WTC11 (cell line): ENCODE results near the gene N4BP2L1. TPM values are rescaled to one million over a fixed set of nuclear protein-coding genes. Genes with fewer than 3 reads are reported as not detected.

ENCODE experiments used
- ATAC-seq: fragments of 200-7000 bp; cut with Tn5 transposase; 2 replicates; pipeline ENCODE4 v1.10.0; 2021; ENCODE audit warnings: mild to moderate bottlenecking, moderate library complexity
- CTCF ChIA-PET: fragments of 300-600 bp; sonication (Branson Sonifier 250); formaldehyde crosslinking; loops from one replicate; lab custom pipeline; 2021; ENCODE audit warnings: antibody characterized with exemption; lab: Charles Lee
- POLR2A ChIA-PET: fragments of 350-600 bp; sonication (Branson Sonifier 250); formaldehyde crosslinking; loops from one replicate; lab custom pipeline; 2021; ENCODE audit warnings: antibody characterized with exemption; lab: Charles Lee
- DNase-seq: peaks from one replicate; pipeline ENCODE4 v3.0.0; 2021; ENCODE audit warnings: low spot score
- H3K27ac Mint-ChIP-seq: 2 replicates; pipeline ENCODE4 v1.8.0; 2021; ENCODE audit warnings: mixed read lengths
- H3K27me3 Mint-ChIP-seq: 2 replicates; pipeline ENCODE4 v1.8.0; 2021; ENCODE audit warnings: low read depth, mild to moderate bottlenecking, moderate library complexity, mixed read lengths
- H3K36me3 Mint-ChIP-seq: 2 replicates; pipeline ENCODE4 v1.8.0; 2021; ENCODE audit warnings: mixed read lengths
- H3K4me1 Mint-ChIP-seq: 2 replicates; pipeline ENCODE4 v1.8.0; 2022; ENCODE audit warnings: mixed read lengths
- H3K4me3 Mint-ChIP-seq: 2 replicates; pipeline ENCODE4 v1.8.0; 2021; ENCODE audit warnings: mild to moderate bottlenecking, moderate library complexity, mixed read lengths
- H3K9me3 Mint-ChIP-seq: 2 replicates; pipeline ENCODE4 v1.8.0; 2021; ENCODE audit warnings: mixed read lengths
- E2F4 ChIP-seq: sonication (generic); formaldehyde crosslinking; IDR thresholded peaks from 2 replicates; pipeline ENCODE4 v1.8.1; 2022; ENCODE audit warnings: low read depth, mild to moderate bottlenecking, moderate library complexity, missing genetic modification reagents, borderline replicate concordance
- E2F5 ChIP-seq: sonication (generic); formaldehyde crosslinking; IDR thresholded peaks from 2 replicates; pipeline ENCODE4 v1.8.1; 2022; ENCODE audit warnings: mild to moderate bottlenecking, moderate library complexity, missing genetic modification reagents
- EMX1 ChIP-seq: fragments of 250-450 bp; sonication (Bioruptor Pico); IDR thresholded peaks from 2 replicates; pipeline ENCODE4 v1.8.0; 2021; ENCODE audit warnings: mild to moderate bottlenecking
- ERG ChIP-seq: fragments of 250-450 bp; sonication (Bioruptor Pico); IDR thresholded peaks from 2 replicates; pipeline ENCODE4 v1.8.0; 2021; ENCODE audit warnings: mild to moderate bottlenecking
- GTF2I ChIP-seq: fragments of 250-450 bp; sonication (Bioruptor Pico); conservative IDR thresholded peaks from 2 replicates; pipeline ENCODE4 v1.4.0; 2021; ENCODE audit warnings: mild to moderate bottlenecking
- HMGA2 ChIP-seq: fragments of 250-450 bp; sonication (Bioruptor Pico); IDR thresholded peaks from 2 replicates; pipeline ENCODE4 v1.4.0; 2021; ENCODE audit warnings: mild to moderate bottlenecking, moderate library complexity
- KAT7 ChIP-seq: sonication (generic); formaldehyde crosslinking; IDR thresholded peaks from 2 replicates; pipeline ENCODE4 v1.8.1; 2023; ENCODE audit warnings: missing genetic modification reagents, mild to moderate bottlenecking, borderline replicate concordance
- NFYB ChIP-seq: sonication (generic); formaldehyde crosslinking; conservative IDR thresholded peaks from 2 replicates; pipeline ENCODE4 v1.8.0; 2022; ENCODE audit warnings: low read depth, missing genetic modification reagents
- NR2C2 ChIP-seq: sonication (generic); formaldehyde crosslinking; IDR thresholded peaks from 2 replicates; pipeline ENCODE4 v1.8.0; 2022; ENCODE audit warnings: mild to moderate bottlenecking, missing genetic modification reagents
- TEAD4 ChIP-seq: sonication (generic); formaldehyde crosslinking; IDR thresholded peaks from 2 replicates; pipeline ENCODE4 v1.8.0; 2022; ENCODE audit warnings: mild to moderate bottlenecking, missing genetic modification reagents
- ZNF138 ChIP-seq: sonication (generic); formaldehyde crosslinking; conservative IDR thresholded peaks from 2 replicates; pipeline ENCODE4 v1.8.1; 2022; ENCODE audit warnings: mild to moderate bottlenecking, moderate library complexity, missing genetic modification reagents
- ZNF423 ChIP-seq: fragments of 250-450 bp; sonication (Bioruptor Pico); IDR thresholded peaks from 2 replicates; pipeline ENCODE4 v2.1.2; 2022; ENCODE audit warnings: mild to moderate bottlenecking, moderate library complexity
- ZNF425 ChIP-seq: fragments of 250-450 bp; sonication (Bioruptor Pico); conservative IDR thresholded peaks from 2 replicates; pipeline ENCODE4 v1.9.0; 2021; ENCODE audit warnings: mild to moderate bottlenecking
- total RNA-seq: library from RNA; stranded (reverse); gene quantifications from 3 replicates; pipeline ENCODE4 v1.2.3, GENCODE V29; 2021
- TF ChIP-seq, protein P1 (sequence below): sonication (generic); formaldehyde crosslinking; IDR thresholded peaks from 2 replicates; pipeline ENCODE4 v1.8.1; 2023; ENCODE audit warnings: mild to moderate bottlenecking, missing genetic modification reagents
- TF ChIP-seq, protein P2 (sequence below): fragments of 250-450 bp; sonication (Bioruptor Pico); IDR thresholded peaks from 2 replicates; pipeline ENCODE4 v2.1.2; 2022; ENCODE audit warnings: mild to moderate bottlenecking, moderate library complexity
- TF ChIP-seq, protein P3 (sequence below): sonication (generic); formaldehyde crosslinking; IDR thresholded peaks from 2 replicates; pipeline ENCODE4 v1.8.0; 2023; ENCODE audit warnings: missing genetic modification reagents, mild to moderate bottlenecking, borderline replicate concordance
- TF ChIP-seq, protein P4 (sequence below): fragments of 200-600 bp; IDR thresholded peaks from 2 replicates; pipeline ENCODE4 v1.8.0; 2022; ENCODE audit warnings: antibody characterized with exemption
- TF ChIP-seq, protein P5 (sequence below): sonication (generic); formaldehyde crosslinking; IDR thresholded peaks from 2 replicates; pipeline ENCODE4 v1.8.1; 2022; ENCODE audit warnings: low read depth, missing genetic modification reagents, borderline replicate concordance

Gene N4BP2L1
- total RNA-seq, 1 experiment from 2014 or later: 3.8 TPM

- H3K9me3 Mint-ChIP-seq: no peaks in the 10 kb centered on the region
- H3K27ac Mint-ChIP-seq: no peak overlapping the region
- no peak for ATAC-seq
- ChIA-PET CTCF (interaction anchor here (1.3 kb wide), 1 partner anchor 110 kb away, joined by 3 read pairs; no protein-coding TSS in a partner anchor), POLR2A (no interaction called here)
- H3K4me1 Mint-ChIP-seq: no peaks in the 10 kb centered on the region
- H3K4me3 Mint-ChIP-seq: no peak overlapping the region
- no peaks in the 10 kb centered on the region for H3K27me3 Mint-ChIP-seq
- DNase-seq: no peak
- no peaks in the 10 kb centered on the region for H3K36me3 Mint-ChIP-seq
- TF ChIP-seq NFYB (CRISPR knock-in tag) (no peak), ZNF423 (CRISPR knock-in tag) (no peak), GTF2I (CRISPR knock-in tag) (no peak), HMGA2 (CRISPR knock-in tag) (no peak), ERG (CRISPR knock-in tag) (no peak), EMX1 (no peak), E2F4 (no peak), NR2C2 (CRISPR knock-in tag) (no peak), KAT7 (CRISPR knock-in tag) (no peak), ZNF138 (CRISPR knock-in tag) (no peak), TEAD4 (CRISPR knock-in tag) (no peak), ZNF425 (CRISPR knock-in tag) (no peak), E2F5 (CRISPR knock-in tag) (no peak)
- TF ChIP-seq, protein P1, sequence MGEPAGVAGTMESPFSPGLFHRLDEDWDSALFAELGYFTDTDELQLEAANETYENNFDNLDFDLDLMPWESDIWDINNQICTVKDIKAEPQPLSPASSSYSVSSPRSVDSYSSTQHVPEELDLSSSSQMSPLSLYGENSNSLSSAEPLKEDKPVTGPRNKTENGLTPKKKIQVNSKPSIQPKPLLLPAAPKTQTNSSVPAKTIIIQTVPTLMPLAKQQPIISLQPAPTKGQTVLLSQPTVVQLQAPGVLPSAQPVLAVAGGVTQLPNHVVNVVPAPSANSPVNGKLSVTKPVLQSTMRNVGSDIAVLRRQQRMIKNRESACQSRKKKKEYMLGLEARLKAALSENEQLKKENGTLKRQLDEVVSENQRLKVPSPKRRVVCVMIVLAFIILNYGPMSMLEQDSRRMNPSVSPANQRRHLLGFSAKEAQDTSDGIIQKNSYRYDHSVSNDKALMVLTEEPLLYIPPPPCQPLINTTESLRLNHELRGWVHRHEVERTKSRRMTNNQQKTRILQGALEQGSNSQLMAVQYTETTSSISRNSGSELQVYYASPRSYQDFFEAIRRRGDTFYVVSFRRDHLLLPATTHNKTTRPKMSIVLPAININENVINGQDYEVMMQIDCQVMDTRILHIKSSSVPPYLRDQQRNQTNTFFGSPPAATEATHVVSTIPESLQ (CRISPR knock-in tag): no peak
- TF ChIP-seq, protein P2, sequence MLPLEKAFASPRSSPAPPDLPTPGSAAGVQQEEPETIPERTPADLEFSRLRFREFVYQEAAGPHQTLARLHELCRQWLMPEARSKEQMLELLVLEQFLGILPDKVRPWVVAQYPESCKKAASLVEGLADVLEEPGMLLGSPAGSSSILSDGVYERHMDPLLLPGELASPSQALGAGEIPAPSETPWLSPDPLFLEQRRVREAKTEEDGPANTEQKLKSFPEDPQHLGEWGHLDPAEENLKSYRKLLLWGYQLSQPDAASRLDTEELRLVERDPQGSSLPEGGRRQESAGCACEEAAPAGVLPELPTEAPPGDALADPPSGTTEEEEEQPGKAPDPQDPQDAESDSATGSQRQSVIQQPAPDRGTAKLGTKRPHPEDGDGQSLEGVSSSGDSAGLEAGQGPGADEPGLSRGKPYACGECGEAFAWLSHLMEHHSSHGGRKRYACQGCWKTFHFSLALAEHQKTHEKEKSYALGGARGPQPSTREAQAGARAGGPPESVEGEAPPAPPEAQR (CRISPR knock-in tag): no peak
- TF ChIP-seq, protein P3, sequence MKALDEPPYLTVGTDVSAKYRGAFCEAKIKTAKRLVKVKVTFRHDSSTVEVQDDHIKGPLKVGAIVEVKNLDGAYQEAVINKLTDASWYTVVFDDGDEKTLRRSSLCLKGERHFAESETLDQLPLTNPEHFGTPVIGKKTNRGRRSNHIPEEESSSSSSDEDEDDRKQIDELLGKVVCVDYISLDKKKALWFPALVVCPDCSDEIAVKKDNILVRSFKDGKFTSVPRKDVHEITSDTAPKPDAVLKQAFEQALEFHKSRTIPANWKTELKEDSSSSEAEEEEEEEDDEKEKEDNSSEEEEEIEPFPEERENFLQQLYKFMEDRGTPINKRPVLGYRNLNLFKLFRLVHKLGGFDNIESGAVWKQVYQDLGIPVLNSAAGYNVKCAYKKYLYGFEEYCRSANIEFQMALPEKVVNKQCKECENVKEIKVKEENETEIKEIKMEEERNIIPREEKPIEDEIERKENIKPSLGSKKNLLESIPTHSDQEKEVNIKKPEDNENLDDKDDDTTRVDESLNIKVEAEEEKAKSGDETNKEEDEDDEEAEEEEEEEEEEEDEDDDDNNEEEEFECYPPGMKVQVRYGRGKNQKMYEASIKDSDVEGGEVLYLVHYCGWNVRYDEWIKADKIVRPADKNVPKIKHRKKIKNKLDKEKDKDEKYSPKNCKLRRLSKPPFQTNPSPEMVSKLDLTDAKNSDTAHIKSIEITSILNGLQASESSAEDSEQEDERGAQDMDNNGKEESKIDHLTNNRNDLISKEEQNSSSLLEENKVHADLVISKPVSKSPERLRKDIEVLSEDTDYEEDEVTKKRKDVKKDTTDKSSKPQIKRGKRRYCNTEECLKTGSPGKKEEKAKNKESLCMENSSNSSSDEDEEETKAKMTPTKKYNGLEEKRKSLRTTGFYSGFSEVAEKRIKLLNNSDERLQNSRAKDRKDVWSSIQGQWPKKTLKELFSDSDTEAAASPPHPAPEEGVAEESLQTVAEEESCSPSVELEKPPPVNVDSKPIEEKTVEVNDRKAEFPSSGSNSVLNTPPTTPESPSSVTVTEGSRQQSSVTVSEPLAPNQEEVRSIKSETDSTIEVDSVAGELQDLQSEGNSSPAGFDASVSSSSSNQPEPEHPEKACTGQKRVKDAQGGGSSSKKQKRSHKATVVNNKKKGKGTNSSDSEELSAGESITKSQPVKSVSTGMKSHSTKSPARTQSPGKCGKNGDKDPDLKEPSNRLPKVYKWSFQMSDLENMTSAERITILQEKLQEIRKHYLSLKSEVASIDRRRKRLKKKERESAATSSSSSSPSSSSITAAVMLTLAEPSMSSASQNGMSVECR (CRISPR knock-in tag): no peak
- TF ChIP-seq, protein P4, sequence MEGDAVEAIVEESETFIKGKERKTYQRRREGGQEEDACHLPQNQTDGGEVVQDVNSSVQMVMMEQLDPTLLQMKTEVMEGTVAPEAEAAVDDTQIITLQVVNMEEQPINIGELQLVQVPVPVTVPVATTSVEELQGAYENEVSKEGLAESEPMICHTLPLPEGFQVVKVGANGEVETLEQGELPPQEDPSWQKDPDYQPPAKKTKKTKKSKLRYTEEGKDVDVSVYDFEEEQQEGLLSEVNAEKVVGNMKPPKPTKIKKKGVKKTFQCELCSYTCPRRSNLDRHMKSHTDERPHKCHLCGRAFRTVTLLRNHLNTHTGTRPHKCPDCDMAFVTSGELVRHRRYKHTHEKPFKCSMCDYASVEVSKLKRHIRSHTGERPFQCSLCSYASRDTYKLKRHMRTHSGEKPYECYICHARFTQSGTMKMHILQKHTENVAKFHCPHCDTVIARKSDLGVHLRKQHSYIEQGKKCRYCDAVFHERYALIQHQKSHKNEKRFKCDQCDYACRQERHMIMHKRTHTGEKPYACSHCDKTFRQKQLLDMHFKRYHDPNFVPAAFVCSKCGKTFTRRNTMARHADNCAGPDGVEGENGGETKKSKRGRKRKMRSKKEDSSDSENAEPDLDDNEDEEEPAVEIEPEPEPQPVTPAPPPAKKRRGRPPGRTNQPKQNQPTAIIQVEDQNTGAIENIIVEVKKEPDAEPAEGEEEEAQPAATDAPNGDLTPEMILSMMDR: no peak
- TF ChIP-seq, protein P5, sequence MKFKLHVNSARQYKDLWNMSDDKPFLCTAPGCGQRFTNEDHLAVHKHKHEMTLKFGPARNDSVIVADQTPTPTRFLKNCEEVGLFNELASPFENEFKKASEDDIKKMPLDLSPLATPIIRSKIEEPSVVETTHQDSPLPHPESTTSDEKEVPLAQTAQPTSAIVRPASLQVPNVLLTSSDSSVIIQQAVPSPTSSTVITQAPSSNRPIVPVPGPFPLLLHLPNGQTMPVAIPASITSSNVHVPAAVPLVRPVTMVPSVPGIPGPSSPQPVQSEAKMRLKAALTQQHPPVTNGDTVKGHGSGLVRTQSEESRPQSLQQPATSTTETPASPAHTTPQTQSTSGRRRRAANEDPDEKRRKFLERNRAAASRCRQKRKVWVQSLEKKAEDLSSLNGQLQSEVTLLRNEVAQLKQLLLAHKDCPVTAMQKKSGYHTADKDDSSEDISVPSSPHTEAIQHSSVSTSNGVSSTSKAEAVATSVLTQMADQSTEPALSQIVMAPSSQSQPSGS (CRISPR knock-in tag): no peak
Observed at GRCh38 chr13:32471187-32471922, 43.4 kb upstream of the N4BP2L1 start.
